ENCODE data around the gene SLC13A3. TPM values are rescaled to one million over a fixed set of nuclear protein-coding genes. Genes with fewer than 3 reads are reported as not detected.
"Not testable (repeated sequence)": the region's sequence is repeated elsewhere in the genome, so short reads cannot be mapped to it uniquely, and the experiment has no call there.

The SLC13A3 gene
- total RNA-seq, 4 donors from 2014 or later = 1.1 to 8.9 (median 4.2) TPM

DNA sequence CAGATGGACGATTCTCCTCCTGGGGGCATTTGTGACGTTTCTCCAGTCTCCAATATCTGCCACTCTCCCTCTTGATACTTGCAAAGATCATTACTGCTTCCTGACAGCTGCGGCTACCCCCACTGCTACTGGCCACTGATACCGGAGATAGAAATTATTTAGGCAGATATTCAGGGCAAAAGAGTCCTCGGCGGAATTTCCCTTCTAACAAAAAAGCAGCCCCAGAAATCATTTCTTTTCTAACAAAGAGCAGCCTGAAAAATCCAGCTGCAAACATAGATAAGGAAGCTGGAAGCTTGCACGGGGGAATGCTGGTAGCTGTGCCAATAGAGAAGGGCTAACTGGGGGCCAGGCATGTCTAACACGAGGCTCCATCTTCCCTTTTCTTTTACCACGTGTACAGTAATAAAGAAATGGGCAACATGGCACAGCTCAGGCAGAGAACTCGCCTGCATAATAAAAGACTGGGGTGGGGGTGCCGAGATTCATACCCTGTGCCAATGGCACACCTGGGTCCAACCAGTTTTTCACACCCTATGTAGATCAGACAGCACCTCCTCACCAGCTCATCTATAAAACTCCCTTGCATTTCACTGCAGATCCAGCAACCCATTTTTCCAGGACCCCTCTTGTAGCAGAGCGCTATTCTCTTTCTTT is 31.9 kb upstream of the SLC13A3 start:
- H3K27me3 ChIP-seq = no peaks in the 10 kb centered on the region
- 27% methylated on average over 12 of the region's 12 CpGs for WGBS
- no peaks in the 10 kb centered on the region for H3K9me3 ChIP-seq
- peaks cover 41% of the 10 kb centered on the region for H3K4me1 ChIP-seq
- H3K36me3 ChIP-seq = peaks cover 10% of the 10 kb centered on the region
- TF ChIP-seq EP300 (IDR thresholded peaks at IDR 0.05) = no peak
- no peak for TF ChIP-seq POLR2AphosphoS5 (IDR thresholded peaks at IDR 0.05)
- no peak for TF ChIP-seq POLR2A (IDR thresholded peaks at IDR 0.05)
- H3K4me3 ChIP-seq = peak overlapping the region; percentile 37
- H3K27ac ChIP-seq = peak overlapping the region; percentile 83
- no peak for DNase-seq (ENCODE audit: low spot score in 2 of 2)

- no peak overlapping the region for H3K27ac ChIP-seq
- DNase-seq (ENCODE audit: low spot score in 2 of 2) = no peak
- no peak overlapping the region for H3K4me3 ChIP-seq
- H3K9me3 ChIP-seq = no peaks in the 10 kb centered on the region
- peaks cover 32% of the 10 kb centered on the region for H3K4me1 ChIP-seq
- no peaks in the 10 kb centered on the region for H3K27me3 ChIP-seq
- TF ChIP-seq POLR2AphosphoS5 (IDR thresholded peaks at IDR 0.05) (no peak), POLR2A (IDR thresholded peaks at IDR 0.05) (no peak), EP300 (IDR thresholded peaks at IDR 0.05) (no peak), CTCF (IDR thresholded peaks at IDR 0.05) (no peak)
- H3K36me3 ChIP-seq = peaks cover 10% of the 10 kb centered on the region
- WGBS = 83% methylated on average over 9 of the region's 9 CpGs
These were observed 31.0 kb upstream of the SLC13A3 start for GRCh38 chr20:46682063-46682821.

DNA sequence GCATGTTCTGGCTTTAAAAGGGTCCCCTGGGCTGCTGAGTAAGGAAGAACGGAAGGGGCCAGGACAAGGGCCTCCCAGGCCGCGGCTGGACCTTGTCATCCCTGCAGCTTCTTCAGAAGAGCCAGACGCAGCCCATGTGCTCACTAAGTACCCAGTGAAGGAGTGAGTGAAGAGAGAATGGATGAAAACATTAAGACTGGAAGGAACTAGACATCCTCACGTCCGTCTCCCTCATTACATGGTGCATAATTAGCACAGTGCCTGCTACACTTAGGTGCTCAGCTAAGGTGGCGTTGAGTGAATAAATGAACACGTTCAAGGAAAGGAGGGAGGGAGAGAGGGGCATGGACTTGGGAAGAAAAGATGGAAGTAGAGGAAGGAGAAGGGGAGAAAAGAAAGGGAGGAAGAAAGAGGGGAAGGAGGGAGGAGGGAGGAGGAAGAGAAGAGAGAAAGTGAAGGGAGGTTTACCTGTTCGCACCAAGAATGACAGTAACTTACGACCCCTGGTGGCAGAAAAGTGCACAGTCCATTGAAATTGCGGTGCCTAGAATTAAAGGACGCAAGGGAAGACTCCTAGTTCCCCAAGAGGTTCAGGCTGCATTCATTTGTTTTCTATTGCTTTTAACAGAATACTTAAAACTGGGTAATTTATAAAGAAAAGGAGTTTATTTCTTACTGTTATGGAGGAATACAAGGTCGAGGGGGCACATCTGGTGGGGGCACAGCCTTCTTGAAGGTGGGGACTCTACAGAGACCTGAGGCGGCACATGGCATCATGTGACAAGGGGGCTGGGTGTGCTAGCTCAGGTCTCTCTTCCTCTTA is 30.0 kb upstream of the SLC13A3 start:
- TF ChIP-seq CTCF (IDR thresholded peaks at IDR 0.05) = peak; percentile 72 to 77
- no peak for TF ChIP-seq EP300 (IDR thresholded peaks at IDR 0.05)
- 52% methylated on average over 14 of the region's 14 CpGs for WGBS
- peaks cover 30% of the 10 kb centered on the region for H3K4me1 ChIP-seq
- H3K27ac ChIP-seq = no peak overlapping the region
- H3K27me3 ChIP-seq = no peaks in the 10 kb centered on the region
- H3K4me3 ChIP-seq = no peak overlapping the region
- H3K36me3 ChIP-seq = peaks cover 10% of the 10 kb centered on the region
- DNase-seq (ENCODE audit: low spot score in 2 of 2) = no peak
- no peaks in the 10 kb centered on the region for H3K9me3 ChIP-seq

GRCh38 chr20:46680684-46681031 is 29.4 kb upstream of the SLC13A3 start:
- Histone ChIP-seq H3K36me3 (peaks cover 9% of the 10 kb centered on the region), H3K9me3 (no peaks in the 10 kb centered on the region), H3K27me3 (no peaks in the 10 kb centered on the region), H3K4me1 (peaks cover 27% of the 10 kb centered on the region), H3K4me3 (no peak overlapping the region), H3K27ac (no peak overlapping the region)
- WGBS = 85% methylated on average over 2 of the region's 2 CpGs
- no peak for DNase-seq (ENCODE audit: low spot score in 2 of 2)
- TF ChIP-seq POLR2A (IDR thresholded peaks at IDR 0.05) = no peak
- TF ChIP-seq EP300 (IDR thresholded peaks at IDR 0.05) = no peak
- no peak for TF ChIP-seq POLR2AphosphoS5 (IDR thresholded peaks at IDR 0.05)
- TF ChIP-seq CTCF (IDR thresholded peaks at IDR 0.05) = no peak

DNA sequence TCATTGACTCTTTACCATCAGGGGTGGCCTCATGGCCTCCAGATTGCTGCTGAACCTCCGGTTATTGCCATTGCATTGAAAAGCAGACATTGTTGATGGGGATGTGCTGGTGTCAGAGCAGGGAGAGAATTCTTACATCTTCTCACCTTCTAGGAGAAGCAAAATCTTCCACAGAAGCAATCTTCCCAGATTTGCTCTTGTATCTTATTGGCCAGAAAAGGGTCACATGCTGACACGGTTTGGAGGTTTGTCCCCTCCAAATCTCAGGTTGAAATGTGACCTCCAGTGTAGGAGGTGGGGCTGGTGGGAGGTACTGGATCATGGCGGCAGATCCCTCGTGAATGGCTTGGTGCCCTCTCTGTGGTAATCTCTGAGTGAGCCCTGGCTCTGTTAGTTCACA is 27.3 kb upstream of the SLC13A3 start:
- DNase-seq (ENCODE audit: low spot score in 2 of 2) = no peak
- H3K27me3 ChIP-seq = no peaks in the 10 kb centered on the region
- H3K27ac ChIP-seq = no peak overlapping the region
- peaks cover 19% of the 10 kb centered on the region for H3K4me1 ChIP-seq
- H3K36me3 ChIP-seq = peaks cover 7% of the 10 kb centered on the region
- no peak for TF ChIP-seq POLR2A (IDR thresholded peaks at IDR 0.05)
- 79% methylated on average over 4 of the region's 4 CpGs for WGBS
- no peak overlapping the region for H3K4me3 ChIP-seq
- H3K9me3 ChIP-seq = no peaks in the 10 kb centered on the region

GRCh38 chr20:46677608-46678007 is 26.3 kb upstream of the SLC13A3 start:
- TF ChIP-seq POLR2A (IDR thresholded peaks at IDR 0.05) (no peak), EP300 (IDR thresholded peaks at IDR 0.05) (no peak), CTCF (IDR thresholded peaks at IDR 0.05) (no peak), POLR2AphosphoS5 (IDR thresholded peaks at IDR 0.05) (no peak)
- no peak overlapping the region for H3K27ac ChIP-seq
- no peaks in the 10 kb centered on the region for H3K9me3 ChIP-seq
- peaks cover 7% of the 10 kb centered on the region for H3K36me3 ChIP-seq
- H3K27me3 ChIP-seq = no peaks in the 10 kb centered on the region
- DNase-seq (ENCODE audit: low spot score in 2 of 2) = no peak
- H3K4me1 ChIP-seq = peaks cover 10% of the 10 kb centered on the region
- H3K4me3 ChIP-seq = no peak overlapping the region
- WGBS = 91% methylated on average over 5 of the region's 5 CpGs

GRCh38 chr20:46676649-46677316 is 25.5 kb upstream of the SLC13A3 start:
- not testable (repeated sequence) for DNase-seq (ENCODE audit: low spot score in 2 of 2); H3K27ac ChIP-seq

More at GRCh38 chr20:46676649-46677316, 25.5 kb upstream of the SLC13A3 start:
- not testable (repeated sequence) for H3K4me3 ChIP-seq, H3K27me3 ChIP-seq, H3K4me1 ChIP-seq, H3K9me3 ChIP-seq, H3K36me3 ChIP-seq
- 92% methylated on average over 9 of the region's 14 CpGs for WGBS

All from suprapubic skin (tissue), 4 donors.